GM18858 (cell line): Measurements from ENCODE around the gene MATN1.

Experiments used
- ATAC-seq: cut with Tn5 transposase; IDR thresholded peaks from one replicate; pipeline ENCODE4 v1.9.1; 2021; ENCODE audit not compliant: unreplicated experiment

The MATN1 gene

GRCh38 chr1:30684881-30685795 lies 38.2 kb downstream of the MATN1 start:
- ATAC-seq, result no peak

GRCh38 chr1:30684259-30684658 lies 39.1 kb downstream of the MATN1 start:
- no peak for ATAC-seq

- ATAC-seq, result no peak
Measured at GRCh38 chr1:30683699-30684098, 39.7 kb downstream of the MATN1 start.

- ATAC-seq, result no peak
Measured at GRCh38 chr1:30682396-30683275, 40.7 kb downstream of the MATN1 start.

GRCh38 chr1:30681782-30682181 lies 41.6 kb downstream of the MATN1 start:
- no peak for ATAC-seq

- ATAC-seq, result no peak
Measured at GRCh38 chr1:30680879-30681278, 42.5 kb downstream of the MATN1 start.

GRCh38 chr1:30680429-30680828 lies 43.0 kb downstream of the MATN1 start:
- ATAC-seq, result no peak

- ATAC-seq, result no peak
Measured at GRCh38 chr1:30679976-30680305, 43.4 kb downstream of the MATN1 start.

GRCh38 chr1:30679201-30679975 lies 44.0 kb downstream of the MATN1 start:
- no peak for ATAC-seq

GRCh38 chr1:30678209-30678608 lies 45.2 kb downstream of the MATN1 start:
- no peak for ATAC-seq

GRCh38 chr1:30677471-30677870 lies 45.9 kb downstream of the MATN1 start:
- ATAC-seq, result no peak

- ATAC-seq, result no peak
Measured at GRCh38 chr1:30675761-30676160, 47.6 kb downstream of the MATN1 start.

GRCh38 chr1:30675289-30675688 lies 48.1 kb downstream of the MATN1 start:
- ATAC-seq, result no peak

- ATAC-seq, result no peak
Measured at GRCh38 chr1:30673395-30673794, 50.0 kb downstream of the MATN1 start.

- no peak for ATAC-seq
Measured at GRCh38 chr1:30672661-30673060, 50.7 kb downstream of the MATN1 start.

GRCh38 chr1:30670240-30671060 lies 52.9 kb downstream of the MATN1 start:
- ATAC-seq, result no peak

- ATAC-seq, result no peak
Measured at GRCh38 chr1:30668546-30669327, 54.6 kb downstream of the MATN1 start.

GRCh38 chr1:30668024-30668423 lies 55.4 kb downstream of the MATN1 start:
- ATAC-seq, result no peak

GRCh38 chr1:30666756-30667273 lies 56.6 kb downstream of the MATN1 start:
- ATAC-seq, result no peak
